Activated naive CD4-positive, alpha-beta T cell treated with anti-CD3 and anti-CD28 coated beads, Interleukin-2, amount 50 U/mL, for 72 hours (primary cell): Measurements from ENCODE around the gene IDI2. TPM values are rescaled to one million over a fixed set of nuclear protein-coding genes. Genes with fewer than 3 reads are reported as not detected.
"Not testable (repeated sequence)": the region's sequence is repeated elsewhere in the genome, so short reads cannot be mapped to it uniquely, and the experiment has no call there.

Experiments
- ATAC-seq, 2 donors: fragments of 150-1000 bp; cut with Tn5 transposase; 2 replicates each; pipeline ENCODE4 v1.10.0; 2021; ENCODE audit warnings: mild to moderate bottlenecking in 2 of 2, moderate library complexity in 2 of 2
- DNase-seq, 2 donors: peaks; one replicate each; pipeline ENCODE4 v3.0.0; 2021 to 2022; ENCODE audit warnings: low spot score in 2 of 2
- H3K27ac Mint-ChIP-seq, 2 donors: one replicate each; pipeline ENCODE4 v1.8.0; 2022; ENCODE audit warnings: mild to moderate bottlenecking in 2 of 2, mixed read lengths in 2 of 2
- H3K36me3 Mint-ChIP-seq, 2 donors: one replicate each; pipeline ENCODE4 v1.8.0; 2022; ENCODE audit warnings: mixed read lengths in 2 of 2
- H3K9me3 Mint-ChIP-seq, 2 donors: one replicate each; pipeline ENCODE4 v1.8.0; 2022; ENCODE audit warnings: mixed read lengths in 2 of 2
- total RNA-seq, 2 donors: library from RNA; stranded (reverse); gene quantifications; one replicate each; pipeline ENCODE4 v1.2.3, GENCODE V29; 2022

IDI2 gene
- total RNA-seq, 2 donors from 2014 or later: not detected

DNA sequence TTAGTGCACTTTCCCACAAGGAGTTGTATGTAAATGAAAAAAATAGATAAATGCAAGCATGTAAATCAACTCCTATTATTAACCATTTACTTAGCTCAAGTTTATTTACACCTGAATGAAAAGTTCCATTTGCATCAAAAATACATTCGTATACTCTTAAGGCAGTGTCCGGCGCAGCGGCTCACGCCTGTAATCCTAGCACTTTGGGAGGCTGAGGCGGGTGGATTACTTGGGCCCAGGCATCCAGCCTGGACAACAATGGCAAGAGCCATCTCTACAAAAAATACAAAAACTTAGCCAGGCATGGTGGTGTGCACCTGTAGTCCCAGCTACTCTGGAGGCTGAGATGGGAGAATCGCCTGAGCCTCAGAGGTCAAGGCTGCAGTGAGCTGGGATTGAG is 4.2 kb upstream of the IDI2 start:
- H3K9me3 Mint-ChIP-seq: no peaks in the 10 kb centered on the region
- DNase-seq (no peak), ATAC-seq (no peak)
- no peaks in the 10 kb centered on the region for H3K36me3 Mint-ChIP-seq
- H3K27ac Mint-ChIP-seq: no peak overlapping the region

DNA sequence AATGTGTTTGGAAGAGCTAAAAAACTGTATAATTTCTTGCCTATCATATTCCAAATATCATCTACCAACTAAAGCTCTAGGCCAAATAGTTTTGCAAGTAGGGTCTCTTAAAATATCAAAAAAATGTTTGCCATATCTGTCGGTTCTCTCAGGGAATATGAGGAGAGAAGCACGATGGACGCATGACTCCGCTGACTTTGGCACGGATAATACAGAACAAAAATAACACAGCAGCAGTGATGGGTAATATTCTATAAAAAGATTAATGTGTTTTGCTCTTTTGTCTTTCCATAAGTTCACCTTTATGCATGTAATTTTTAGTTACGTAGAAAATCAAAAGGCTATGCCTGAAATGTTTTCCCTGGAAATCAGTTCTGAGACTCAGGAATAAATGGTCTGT is 919 bp upstream of the IDI2 start:
- no peaks in the 10 kb centered on the region for H3K9me3 Mint-ChIP-seq
- DNase-seq (no peak), ATAC-seq (no peak)
- H3K36me3 Mint-ChIP-seq: peaks cover under 1 to 5% of the 10 kb centered on the region in 2 donors
- H3K27ac Mint-ChIP-seq: no peak overlapping the region

DNA sequence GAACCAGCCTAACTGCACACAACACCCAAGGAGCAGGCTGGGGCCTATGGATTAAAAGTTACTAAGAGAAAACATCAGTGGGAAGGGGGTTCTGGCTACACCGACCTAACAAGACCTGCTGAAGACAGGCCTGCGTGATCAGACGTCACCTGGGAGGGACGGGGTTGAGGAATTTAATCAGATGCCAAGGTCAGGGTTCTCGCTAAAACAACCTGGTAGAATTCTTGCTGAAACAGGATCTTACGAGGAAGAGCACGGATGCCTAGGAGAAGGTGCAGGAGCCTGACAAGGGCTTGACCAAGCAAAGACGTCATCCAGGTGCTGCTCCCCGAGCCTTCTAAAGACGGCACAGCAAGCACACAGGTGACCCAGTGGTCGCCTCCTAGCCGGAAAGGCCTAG is 1.6 kb downstream of the IDI2 start:
- no peak overlapping the region for H3K27ac Mint-ChIP-seq
- DNase-seq (no peak), ATAC-seq (no peak)
- no peaks in the 10 kb centered on the region for H3K9me3 Mint-ChIP-seq
- peaks cover 5 to 7% of the 10 kb centered on the region in 2 donors for H3K36me3 Mint-ChIP-seq

DNA sequence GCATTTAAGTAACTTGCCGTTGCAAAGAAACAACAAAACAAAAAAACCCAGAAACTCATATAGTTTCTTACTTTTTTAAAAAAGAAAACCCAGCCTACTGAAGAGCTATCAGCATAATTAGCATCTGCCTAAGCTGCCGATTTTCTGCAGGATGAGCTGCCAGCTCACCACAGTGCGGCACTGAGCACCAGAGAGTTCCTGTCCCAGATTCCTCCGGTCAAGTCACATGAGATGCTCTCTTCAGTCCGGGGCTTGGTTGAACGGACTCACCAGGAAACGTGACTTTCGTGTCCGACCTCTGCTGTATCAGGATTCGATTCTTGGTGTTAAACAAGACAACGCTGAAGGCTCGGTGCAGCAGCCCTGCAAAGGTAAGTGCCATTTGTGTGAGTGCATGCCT is 3.2 kb downstream of the IDI2 start:
- Mint-ChIP-seq H3K27ac (no peak overlapping the region), H3K9me3 (no peaks in the 10 kb centered on the region)
- no peak for DNase-seq

DNA sequence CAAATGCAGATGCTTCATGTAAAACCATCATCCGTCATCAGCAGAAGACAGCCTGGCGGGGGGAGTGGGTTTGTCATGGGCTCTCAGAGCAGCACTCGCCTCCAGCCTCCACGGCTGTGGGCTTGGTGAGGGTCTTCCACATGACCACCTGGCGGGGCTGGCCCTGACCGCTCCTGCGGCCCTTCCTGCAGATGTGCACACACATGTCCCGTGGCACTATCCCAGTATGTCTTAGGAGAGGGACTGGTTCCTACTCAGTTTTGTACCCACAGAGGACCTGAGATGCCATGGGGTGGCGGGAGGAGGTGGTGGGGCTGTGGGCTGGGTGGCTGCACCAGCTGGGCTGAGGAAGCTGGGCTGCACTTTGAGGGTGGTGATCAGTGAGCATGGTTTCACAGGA is 4.7 kb downstream of the IDI2 start:
- Mint-ChIP-seq H3K36me3 (peaks cover 16 to 23% of the 10 kb centered on the region in 2 donors), H3K9me3 (no peaks in the 10 kb centered on the region), H3K27ac (no peak overlapping the region)
- ATAC-seq (no peak), DNase-seq (no peak)

More for the DNA sequence above, 3.2 kb downstream of the IDI2 start:
- H3K36me3 Mint-ChIP-seq: peaks cover 9 to 15% of the 10 kb centered on the region in 2 donors
- ATAC-seq: no peak

DNA sequence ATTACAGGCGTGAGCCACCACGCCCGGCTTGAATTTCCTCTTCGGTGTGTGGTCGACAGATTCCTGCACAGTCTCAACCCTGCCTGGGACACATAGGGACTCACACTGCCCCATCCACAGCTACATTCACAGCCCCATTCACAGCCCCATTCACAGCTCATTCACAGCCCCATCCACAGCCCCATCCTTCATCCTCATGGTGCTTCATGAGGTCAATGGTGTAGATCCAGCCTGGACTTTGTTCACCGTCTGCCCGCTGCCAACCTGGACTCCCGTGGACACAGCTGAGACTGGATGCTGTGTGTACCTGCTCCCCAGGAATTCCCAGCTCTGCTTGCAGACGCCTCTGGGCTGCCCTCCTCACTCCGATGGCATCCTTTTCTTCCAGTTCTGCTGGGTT is 5.2 kb downstream of the IDI2 start:
- no peak for ATAC-seq
- H3K36me3 Mint-ChIP-seq: peaks cover 16 to 23% of the 10 kb centered on the region in 2 donors
- peak overlapping the region in 1 of 2 donors; percentile 62 for H3K27ac Mint-ChIP-seq
- no peaks in the 10 kb centered on the region for H3K9me3 Mint-ChIP-seq
- DNase-seq: no peak

DNA sequence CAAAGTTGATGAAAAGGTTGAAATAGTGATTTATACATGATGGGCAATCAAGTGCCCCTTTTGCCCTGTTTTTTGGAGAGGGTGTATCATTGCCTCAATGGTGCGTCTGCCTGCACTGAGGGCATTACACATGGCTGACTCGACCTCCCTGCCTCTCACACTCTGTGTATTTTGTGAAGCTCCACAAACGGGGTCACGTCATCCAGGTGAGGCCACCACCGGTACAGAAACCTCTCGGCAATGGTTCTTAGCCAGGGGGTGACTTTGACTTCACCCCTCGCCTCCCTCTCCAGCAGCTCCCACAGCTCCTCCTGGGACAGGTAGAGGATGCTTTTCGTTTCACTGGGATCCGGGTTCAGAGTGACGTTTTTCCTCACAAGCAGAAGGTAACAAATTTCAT is 6.3 kb downstream of the IDI2 start:
- Mint-ChIP-seq H3K9me3 (no peaks in the 10 kb centered on the region), H3K27ac (peak overlapping the region in 1 of 2 donors; percentile 73), H3K36me3 (peaks cover 16 to 28% of the 10 kb centered on the region in 2 donors)
- DNase-seq (no peak), ATAC-seq (no peak)

DNA sequence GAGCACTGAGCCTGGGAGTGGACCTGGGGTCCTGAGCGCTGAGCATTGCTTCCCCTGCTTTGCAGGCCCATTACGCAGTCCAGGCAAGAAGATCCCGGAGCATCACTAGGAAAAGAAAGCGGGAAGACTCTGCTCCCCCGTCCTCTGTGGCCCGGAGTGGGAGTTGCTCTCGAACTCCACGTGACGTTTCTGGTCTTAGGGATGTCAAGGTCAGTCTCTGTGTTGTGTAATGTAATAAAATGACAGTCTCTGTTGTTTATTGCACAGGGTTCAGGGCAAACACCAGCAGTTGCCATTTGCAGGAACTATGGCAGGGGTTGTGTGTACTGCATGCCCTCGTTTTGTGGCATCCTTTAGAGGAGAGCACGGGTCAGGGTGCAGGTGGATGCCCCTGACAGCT is 10.0 kb downstream of the IDI2 start:
- DNase-seq (no peak), ATAC-seq (no peak)
- Mint-ChIP-seq H3K9me3 (no peaks in the 10 kb centered on the region), H3K36me3 (peaks cover 24 to 58% of the 10 kb centered on the region in 2 donors), H3K27ac (peak overlapping the region in 1 of 2 donors; percentile 90)

DNA sequence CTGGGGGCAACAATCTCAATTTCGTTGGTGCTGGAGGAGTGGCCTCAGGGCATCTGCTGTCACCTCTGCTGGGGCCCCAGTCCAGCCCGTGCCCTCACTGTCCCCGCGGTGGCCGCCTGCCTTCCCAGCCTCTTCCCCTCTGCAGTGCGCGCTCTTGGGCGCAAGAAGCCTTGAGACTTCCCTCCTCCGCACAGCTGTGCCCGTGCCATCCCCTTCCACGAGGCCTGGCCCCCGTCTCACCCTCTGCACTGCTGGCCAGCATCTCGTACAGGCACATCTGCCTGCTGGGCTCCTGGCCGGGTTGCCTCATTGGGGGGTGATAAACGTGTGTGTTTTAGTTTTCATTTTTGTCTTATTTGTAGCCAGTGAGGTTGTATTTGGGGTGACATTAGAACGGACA is 14.0 kb downstream of the IDI2 start:
- peak overlapping the region in 1 of 2 donors; percentile 94 for H3K27ac Mint-ChIP-seq
- H3K36me3 Mint-ChIP-seq: peaks cover 22 to 70% of the 10 kb centered on the region in 2 donors
- H3K9me3 Mint-ChIP-seq: no peaks in the 10 kb centered on the region
- ATAC-seq (no peak), DNase-seq (no peak)

DNA sequence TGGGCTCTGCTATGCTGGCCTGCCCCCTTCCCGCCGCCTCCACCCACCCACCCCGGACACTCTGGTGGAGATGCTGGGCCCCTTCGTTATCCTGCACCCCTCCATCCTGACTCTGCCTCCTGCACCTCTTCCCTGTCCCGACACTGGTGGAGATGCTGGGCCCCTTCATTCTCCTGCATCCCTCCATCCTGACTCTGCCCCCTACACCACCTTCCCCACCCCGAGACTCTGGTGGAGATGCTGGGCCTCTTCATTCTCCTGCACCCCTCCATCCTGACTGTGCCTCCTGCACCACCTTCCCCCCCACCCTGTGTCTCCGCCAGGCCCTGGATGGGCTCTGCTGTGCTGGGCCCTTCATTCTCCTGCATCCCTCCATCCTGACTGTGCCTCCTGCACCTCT is 15.0 kb downstream of the IDI2 start:
- DNase-seq (no peak), ATAC-seq (no peak)
- peak overlapping the region in 1 of 2 donors; percentile 98 for H3K27ac Mint-ChIP-seq
- H3K36me3 Mint-ChIP-seq: peaks cover 21 to 75% of the 10 kb centered on the region in 2 donors
- H3K9me3 Mint-ChIP-seq: no peaks in the 10 kb centered on the region

DNA sequence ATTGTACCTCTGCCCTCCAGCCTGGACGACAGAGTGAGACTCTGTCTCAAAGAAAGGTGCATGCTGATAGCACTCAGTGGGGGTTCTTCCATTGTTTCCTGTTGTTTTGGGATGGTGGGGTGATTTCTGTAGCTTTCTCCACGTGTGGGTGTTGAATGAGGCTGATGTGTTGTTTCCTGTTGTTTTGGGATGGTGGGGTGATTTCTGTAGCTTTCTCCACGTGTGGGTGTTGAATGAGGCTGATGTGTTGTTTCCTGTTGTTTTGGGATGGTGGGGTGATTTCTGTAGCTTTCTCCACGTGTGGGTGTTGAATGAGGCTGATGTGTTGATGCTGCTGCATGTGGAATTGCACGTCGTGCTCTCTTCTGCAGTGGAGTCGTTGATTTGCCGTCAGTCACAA is 15.7 kb downstream of the IDI2 start:
- ATAC-seq: peak in 1 of 2 donors; percentile 90
- DNase-seq, H3K9me3 Mint-ChIP-seq: not testable (repeated sequence)
- Mint-ChIP-seq H3K27ac (peak overlapping the region in 1 of 2 donors; percentile 98), H3K36me3 (peaks cover 21 to 79% of the 10 kb centered on the region in 2 donors)

DNA sequence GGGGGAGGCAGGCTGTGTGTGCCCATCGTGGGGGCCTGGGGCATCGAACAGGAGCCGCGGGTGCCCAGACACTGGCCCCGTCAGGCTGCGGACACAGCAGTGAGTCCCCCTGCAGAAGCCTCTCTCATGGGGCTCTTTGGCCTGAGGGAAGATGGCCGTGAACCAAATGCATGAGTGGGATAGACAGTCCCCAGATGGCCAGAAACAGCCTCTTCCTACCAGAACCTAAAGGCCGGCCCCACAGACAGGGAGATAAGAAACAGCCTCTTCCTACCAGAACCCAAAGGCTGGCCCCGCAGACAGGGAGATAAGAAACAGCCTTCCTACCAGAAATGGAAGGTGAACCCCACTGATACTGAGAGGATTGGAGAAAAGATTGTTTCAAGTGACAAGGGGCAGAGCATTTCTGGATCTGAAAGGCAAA is 16.6 kb downstream of the IDI2 start:
- H3K36me3 Mint-ChIP-seq: peaks cover 21 to 72% of the 10 kb centered on the region in 2 donors
- no peak for DNase-seq
- H3K27ac Mint-ChIP-seq: peak overlapping the region; percentile 51 to 97
- H3K9me3 Mint-ChIP-seq: no peaks in the 10 kb centered on the region
- no peak for ATAC-seq

DNA sequence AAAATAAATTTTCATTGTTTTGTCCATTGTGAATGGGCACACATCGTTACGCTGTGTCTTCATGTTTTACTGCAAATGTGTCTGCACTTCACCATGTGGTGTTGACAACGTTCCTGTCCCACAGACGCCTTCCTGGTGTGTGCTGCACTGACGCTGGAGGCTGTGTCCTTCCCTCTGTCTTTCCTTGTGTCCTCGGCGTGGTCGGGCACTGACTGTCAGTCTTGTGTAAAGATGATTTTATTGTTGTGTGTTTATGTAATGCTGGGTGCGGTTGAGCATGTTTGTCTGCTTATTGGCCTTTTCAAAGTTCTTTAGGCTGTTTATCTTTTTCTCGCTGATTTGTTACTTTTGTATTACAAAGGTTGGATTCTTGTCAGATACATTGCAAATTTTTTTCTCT is 18.1 kb downstream of the IDI2 start:
- H3K36me3 Mint-ChIP-seq: peaks cover 36 to 72% of the 10 kb centered on the region in 2 donors
- no peak for DNase-seq
- H3K27ac Mint-ChIP-seq: peak overlapping the region in 1 of 2 donors; percentile 77
- no peak for ATAC-seq
- no peaks in the 10 kb centered on the region for H3K9me3 Mint-ChIP-seq

DNA sequence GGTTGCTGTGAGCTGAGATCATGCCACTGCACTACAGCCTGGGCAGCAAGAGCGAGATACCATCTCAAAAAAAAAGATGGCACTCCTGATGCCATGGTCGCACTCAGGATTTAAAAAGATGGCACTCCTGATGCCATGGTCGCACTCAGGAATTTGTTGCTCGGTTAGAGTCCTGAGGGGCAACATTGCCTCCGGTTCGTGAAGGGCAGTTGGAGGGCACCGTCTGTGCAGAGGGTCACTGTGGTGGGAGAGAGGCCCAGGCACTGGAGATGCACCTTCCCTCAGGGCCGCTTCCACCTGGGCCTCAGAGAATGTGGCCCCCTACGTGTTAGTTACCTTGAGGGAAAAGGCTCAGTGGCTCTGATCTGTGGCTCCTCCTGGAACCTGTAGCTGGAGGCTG is 19.1 kb downstream of the IDI2 start:
- DNase-seq (no peak), ATAC-seq (no peak)
- Mint-ChIP-seq H3K9me3 (no peaks in the 10 kb centered on the region), H3K27ac (peak overlapping the region in 1 of 2 donors; percentile 48), H3K36me3 (peaks cover 36 to 69% of the 10 kb centered on the region in 2 donors)

DNA sequence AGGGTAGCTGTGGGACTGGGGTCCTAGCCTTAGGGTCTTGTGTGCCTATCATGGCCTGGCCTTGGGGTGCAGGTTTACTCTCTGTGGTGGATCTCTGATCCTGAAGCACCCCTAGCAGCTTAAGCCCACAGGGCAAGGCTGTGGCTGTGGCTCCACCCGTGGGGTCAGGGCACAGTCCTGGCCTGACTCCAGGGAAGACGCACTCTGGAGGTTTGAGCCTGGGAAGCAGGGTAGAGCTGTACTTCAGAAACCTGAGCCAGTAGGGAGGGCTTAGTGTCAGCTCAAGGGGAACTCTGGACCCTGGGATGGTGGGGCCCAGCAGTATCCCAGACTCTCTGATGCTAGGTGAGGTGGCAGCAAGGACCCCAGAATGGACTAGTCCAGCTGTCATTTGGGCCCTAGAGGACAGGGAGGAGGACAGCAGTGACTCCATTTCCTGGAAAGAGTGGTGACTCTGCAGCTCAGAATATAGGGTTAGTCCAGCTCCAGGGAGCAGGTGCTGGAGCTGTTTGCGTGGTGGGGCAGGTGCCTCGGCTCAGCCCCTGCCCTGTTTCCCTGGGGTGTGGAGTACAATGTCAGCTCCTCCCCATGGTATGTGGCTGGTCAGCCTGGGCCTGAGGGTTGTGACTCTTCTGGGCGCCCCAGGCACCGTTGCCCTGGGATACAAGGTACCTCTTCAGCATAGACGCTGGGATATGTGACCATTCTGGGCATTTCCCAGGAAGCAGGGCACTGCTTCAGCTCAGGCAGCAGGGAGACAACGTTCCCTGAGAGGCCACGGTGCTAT is 21.6 kb downstream of the IDI2 start:
- ATAC-seq: peak in 1 of 2 donors; percentile 23
- Mint-ChIP-seq H3K27ac (peak overlapping the region in 1 of 2 donors; percentile 69), H3K36me3 (peaks cover 43 to 61% of the 10 kb centered on the region in 2 donors), H3K9me3 (no peaks in the 10 kb centered on the region)
- no peak for DNase-seq

DNA sequence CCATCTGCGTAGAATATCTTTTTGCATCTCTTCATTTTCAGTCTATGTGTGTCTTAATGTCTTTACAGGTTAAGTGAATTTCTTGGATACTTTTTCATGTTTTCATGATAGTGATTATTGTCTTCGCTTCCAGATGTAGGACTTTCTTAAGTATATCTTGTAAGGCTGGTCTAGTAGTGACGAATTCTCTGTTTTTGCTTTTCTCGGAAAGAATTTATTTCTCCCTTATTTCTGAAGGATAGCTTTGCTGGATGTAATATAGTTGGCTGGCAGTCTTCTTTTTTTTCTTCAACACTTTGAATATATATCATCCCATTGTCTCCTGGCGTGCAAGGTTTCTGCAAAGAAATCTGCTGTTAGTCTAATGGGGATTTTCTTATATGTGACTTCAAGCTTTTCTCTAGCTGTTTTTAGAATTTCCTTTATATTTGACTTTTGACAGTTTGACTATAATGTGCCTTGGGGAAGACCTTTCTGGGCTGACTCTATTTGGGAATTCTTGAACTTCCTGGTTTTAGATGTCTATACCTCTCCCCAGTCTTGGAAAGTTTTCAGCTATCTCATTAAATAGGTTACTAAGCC is 23.1 kb downstream of the IDI2 start:
- peaks cover 48 to 61% of the 10 kb centered on the region in 2 donors for H3K36me3 Mint-ChIP-seq
- no peak for ATAC-seq
- H3K9me3 Mint-ChIP-seq: no peaks in the 10 kb centered on the region
- peak overlapping the region in 1 of 2 donors; percentile 44 for H3K27ac Mint-ChIP-seq
- DNase-seq: no peak

DNA sequence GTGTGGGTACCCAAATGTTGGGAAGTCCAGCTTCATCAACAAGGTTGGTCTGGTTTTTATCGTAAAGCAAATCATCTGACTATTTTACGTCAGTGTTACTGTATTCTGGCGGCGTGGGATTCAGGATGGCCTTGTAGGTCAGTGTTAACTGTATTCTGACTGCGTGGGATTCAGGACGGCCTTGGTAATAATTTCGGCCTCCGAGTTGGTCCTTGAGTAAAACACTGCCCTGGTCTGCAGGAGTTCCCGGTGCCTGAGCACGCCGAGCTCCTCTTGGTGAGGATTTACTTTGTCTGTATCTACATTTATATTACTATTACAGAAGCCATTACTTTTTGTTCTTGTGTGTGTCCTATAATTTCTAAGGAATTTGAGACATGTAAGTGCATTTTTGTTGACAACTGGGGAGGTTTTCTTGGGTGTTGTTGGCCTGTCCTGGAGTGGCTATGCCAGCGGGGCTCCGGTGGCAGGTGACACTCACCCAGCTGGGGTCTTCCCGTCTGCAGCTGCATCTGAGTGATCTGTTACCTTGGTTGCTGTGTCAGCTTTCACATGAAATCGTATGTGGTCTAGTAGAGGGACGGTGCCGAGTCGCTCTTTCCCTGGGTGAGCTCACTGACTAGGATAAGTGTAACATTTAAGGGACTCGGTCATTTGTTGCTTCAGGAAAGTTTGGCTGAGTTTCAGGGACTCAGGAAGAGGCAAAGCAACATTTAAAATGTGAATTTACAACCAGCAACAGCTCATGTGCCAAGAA is 28.2 kb downstream of the IDI2 start:
- Mint-ChIP-seq H3K9me3 (no peaks in the 10 kb centered on the region), H3K36me3 (peaks cover 55 to 59% of the 10 kb centered on the region in 2 donors), H3K27ac (peak overlapping the region in 1 of 2 donors; percentile 23)
- ATAC-seq (no peak), DNase-seq (no peak)
